ENCODE measurements around the gene ETV3.

ETV3 gene

GRCh38 chr1:157085421-157085820 lies 52.8 kb downstream of the ETV3 start:
- no peak overlapping the region for H3K4me3 ChIP-seq (ENCODE audit: low read depth, low read length)
- in situ Hi-C loops (cut with HindIII; ENCODE audit: low sequenced_read_pairs): no loop called here
- TF ChIP-seq CTCF (IDR thresholded peaks at IDR 0.05; ENCODE audit: low read depth, low read length): no peak
- DNase-seq (ENCODE audit: low read depth, low spot score): no peak

- no peak for TF ChIP-seq CTCF (IDR thresholded peaks at IDR 0.05; ENCODE audit: low read depth, low read length)
- DNase-seq (ENCODE audit: low read depth, low spot score): no peak
- no peak overlapping the region for H3K4me3 ChIP-seq (ENCODE audit: low read depth, low read length)
- in situ Hi-C loops (cut with HindIII; ENCODE audit: low sequenced_read_pairs): no loop called here
Measured at GRCh38 chr1:157084720-157085119, 53.5 kb downstream of the ETV3 start.

GRCh38 chr1:157081707-157082106 lies 56.5 kb downstream of the ETV3 start:
- TF ChIP-seq CTCF (IDR thresholded peaks at IDR 0.05; ENCODE audit: low read depth, low read length): no peak
- no peak for DNase-seq (ENCODE audit: low read depth, low spot score)
- no peak overlapping the region for H3K4me3 ChIP-seq (ENCODE audit: low read depth, low read length)
- in situ Hi-C loops (cut with HindIII; ENCODE audit: low sequenced_read_pairs): no loop called here

- in situ Hi-C loops (cut with HindIII; ENCODE audit: low sequenced_read_pairs): no loop called here
- no peak overlapping the region for H3K4me3 ChIP-seq (ENCODE audit: low read depth, low read length)
- TF ChIP-seq CTCF (IDR thresholded peaks at IDR 0.05; ENCODE audit: low read depth, low read length): no peak
- DNase-seq (ENCODE audit: low read depth, low spot score): no peak
Measured at GRCh38 chr1:157080714-157081113, 57.5 kb downstream of the ETV3 start.

GRCh38 chr1:157077394-157077793 lies 60.8 kb downstream of the ETV3 start:
- TF ChIP-seq CTCF (IDR thresholded peaks at IDR 0.05; ENCODE audit: low read depth, low read length): no peak
- in situ Hi-C loops (cut with HindIII; ENCODE audit: low sequenced_read_pairs): no loop called here
- no peak overlapping the region for H3K4me3 ChIP-seq (ENCODE audit: low read depth, low read length)
- DNase-seq (ENCODE audit: low read depth, low spot score): no peak

GRCh38 chr1:157073944-157074685 lies 64.1 kb downstream of the ETV3 start:
- no peak overlapping the region for H3K4me3 ChIP-seq (ENCODE audit: low read depth, low read length)
- peak; percentile 44 for DNase-seq (ENCODE audit: low read depth, low spot score)
- peak; percentile 73 for TF ChIP-seq CTCF (IDR thresholded peaks at IDR 0.05; ENCODE audit: low read depth, low read length)
- in situ Hi-C loops (cut with HindIII; ENCODE audit: low sequenced_read_pairs): no loop called here
